PFSK-1 (cell line): ENCODE data around the gene STAU1.

Experiments used
- POLR2AphosphoS5 ChIP-seq: IDR thresholded peaks from 2 replicates; pipeline ENCODE4 v1.6.1; 2012; ENCODE audit warnings: low read depth, mild to moderate bottlenecking, control low read depth, low read length, moderate library complexity
- REST ChIP-seq, 2 experiments: IDR thresholded peaks; 2 replicates each; pipeline versions ENCODE4 v1.6.1 to v1.8.0; 2011 to 2012; ENCODE audit warnings: low read depth in 2 of 2, low read length in 2 of 2, control low read depth in 1 of 2, inconsistent platforms in 1 of 2, mild to moderate bottlenecking in 1 of 2, moderate library complexity in 1 of 2; ENCODE audit not compliant: insufficient read depth in 1 of 2
- SIN3A ChIP-seq: IDR thresholded peaks from 2 replicates; pipeline ENCODE4 v1.6.1; 2012; ENCODE audit warnings: mild to moderate bottlenecking, low read length, moderate library complexity, borderline replicate concordance; ENCODE audit not compliant: insufficient read depth

DNA sequence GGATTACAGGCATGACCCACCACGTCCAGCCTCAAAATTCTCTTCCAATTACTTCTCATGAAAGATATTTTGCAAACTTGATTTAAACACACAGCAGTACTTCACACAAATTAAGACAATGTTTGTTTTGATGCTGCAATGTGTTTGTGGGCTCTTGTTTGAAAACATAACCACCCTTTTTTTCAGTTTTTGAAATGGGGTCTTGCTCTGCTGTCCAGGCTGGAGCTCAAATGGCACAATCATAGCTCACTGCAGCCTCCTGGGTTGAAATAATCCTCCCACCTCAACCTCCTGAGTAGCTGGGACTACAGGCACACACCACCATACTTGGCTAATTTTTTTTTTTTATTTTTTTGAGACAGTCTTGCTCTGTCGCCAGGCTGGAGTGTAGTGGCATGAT is 31.0 kb downstream of the STAU1 start:
- TF ChIP-seq SIN3A (no peak), REST (IDR thresholded peaks at IDR 0.05; ENCODE audit: insufficient read depth in 1 of 2, low read depth in 2 of 2, low read length in 2 of 2) (no peak), POLR2AphosphoS5 (no peak)
